Activated gamma-delta T cell treated with anti-CD3 and anti-CD28 coated beads, Interleukin-2, amount 50 U/mL, for 16 hours (primary cell): Measurements from ENCODE around the gene ARHGAP8.
"Not testable (repeated sequence)": the region's sequence is repeated elsewhere in the genome, so short reads cannot be mapped to it uniquely, and the experiment has no call there.

ENCODE experiments used
- DNase-seq: peaks from one replicate; pipeline ENCODE4 v3.0.0-alpha.2; 2020; ENCODE audit warnings: low read depth

The ARHGAP8 gene

GRCh38 chr22:44831885-44832284, 79.5 kb downstream of the ARHGAP8 start:
- no peak for DNase-seq

DNA sequence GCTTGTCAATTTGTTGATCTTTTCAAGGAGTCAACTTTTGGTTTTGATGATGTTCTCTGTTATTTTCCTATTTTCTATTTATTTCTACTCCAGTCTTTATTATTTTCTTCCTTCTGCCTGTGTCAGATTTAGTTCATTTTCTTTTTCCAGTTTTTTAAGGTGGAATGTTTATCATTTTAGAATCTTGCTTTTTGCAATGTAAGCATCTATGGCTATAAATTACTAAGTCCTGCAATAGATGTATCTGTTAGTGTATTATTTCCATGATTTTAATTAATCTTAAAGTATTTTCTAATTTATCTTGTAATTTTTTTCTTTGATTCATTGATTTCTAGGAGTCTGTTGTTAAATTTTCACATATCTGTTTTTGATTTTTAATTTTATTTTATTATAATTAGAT, 81.7 kb downstream of the ARHGAP8 start:
- no peak for DNase-seq

DNA sequence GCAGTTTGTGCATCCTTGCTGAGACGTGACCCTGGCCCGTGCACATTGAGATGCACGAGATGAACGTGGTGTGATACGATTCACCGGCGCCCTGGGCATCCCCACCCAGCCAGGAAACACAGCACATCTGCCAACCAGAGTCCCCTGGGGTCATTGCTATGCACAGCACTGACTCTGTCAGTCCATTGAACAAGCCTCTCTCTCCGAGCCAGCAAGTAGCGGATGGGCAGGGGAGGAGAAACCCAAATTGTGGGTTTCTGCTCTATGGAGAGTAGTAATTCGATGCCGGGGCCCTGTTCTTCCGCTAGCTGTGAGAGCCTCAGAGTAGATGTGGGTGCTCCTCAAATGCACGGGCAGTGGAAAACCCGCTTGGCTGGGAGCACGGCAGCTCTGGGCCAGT, 85.1 kb downstream of the ARHGAP8 start:
- no peak for DNase-seq

DNA sequence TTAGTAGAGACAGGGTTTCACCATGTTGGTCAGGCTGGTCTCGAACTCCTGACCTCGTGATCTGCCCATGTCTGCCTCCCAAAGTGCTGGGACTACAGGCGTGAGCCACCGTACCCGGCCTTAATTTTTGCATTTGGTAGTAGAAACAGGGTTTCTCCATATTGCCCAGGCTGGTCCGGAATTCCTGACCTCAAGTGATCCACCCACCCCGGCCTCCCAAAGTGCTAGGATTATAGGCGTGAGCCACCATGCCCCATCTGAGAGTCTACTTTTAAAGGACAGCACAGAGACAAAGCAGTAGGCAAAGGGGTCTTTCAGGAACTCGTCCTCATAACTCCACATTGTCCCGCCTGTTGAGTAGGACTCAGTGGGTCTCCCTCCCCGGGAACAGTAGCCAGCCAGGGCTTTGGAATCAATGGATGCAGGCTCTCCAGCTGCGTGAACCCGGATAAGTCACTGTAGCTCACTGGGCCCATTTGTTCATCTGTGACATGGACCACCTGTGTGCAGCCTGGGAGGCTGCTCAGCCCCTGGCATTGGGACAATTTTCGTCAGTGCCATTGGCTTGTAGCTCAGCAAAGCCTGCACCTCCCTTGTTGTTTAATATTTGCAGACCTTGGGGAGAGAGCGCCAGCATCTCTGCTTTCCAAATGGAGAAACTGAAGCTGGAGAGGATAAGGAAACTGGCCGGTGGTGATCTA, 86.1 kb downstream of the ARHGAP8 start:
- no peak for DNase-seq

DNA sequence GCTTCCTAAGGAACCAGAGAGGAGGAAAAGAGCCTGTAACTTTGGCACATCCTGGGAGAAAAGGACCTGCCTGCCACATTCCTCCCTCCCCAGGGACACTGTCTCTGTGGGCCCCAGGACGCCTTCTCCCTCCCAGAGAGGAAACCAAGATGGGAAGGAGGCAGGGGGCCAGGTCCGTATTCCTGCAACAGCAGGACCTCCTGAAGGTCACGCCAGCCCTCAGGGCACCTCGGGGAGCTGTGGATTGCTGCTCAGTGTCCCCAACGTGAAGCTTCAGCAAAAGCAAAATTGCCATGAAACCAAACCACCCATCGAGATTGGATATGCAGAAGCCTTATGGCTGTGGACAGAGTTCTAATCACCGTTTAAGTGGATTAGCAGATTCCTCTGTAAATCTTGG, 86.7 kb downstream of the ARHGAP8 start:
- no peak for DNase-seq

- no peak for DNase-seq
These were observed 87.3 kb downstream of the ARHGAP8 start for GRCh38 chr22:44839721-44840120.

DNA sequence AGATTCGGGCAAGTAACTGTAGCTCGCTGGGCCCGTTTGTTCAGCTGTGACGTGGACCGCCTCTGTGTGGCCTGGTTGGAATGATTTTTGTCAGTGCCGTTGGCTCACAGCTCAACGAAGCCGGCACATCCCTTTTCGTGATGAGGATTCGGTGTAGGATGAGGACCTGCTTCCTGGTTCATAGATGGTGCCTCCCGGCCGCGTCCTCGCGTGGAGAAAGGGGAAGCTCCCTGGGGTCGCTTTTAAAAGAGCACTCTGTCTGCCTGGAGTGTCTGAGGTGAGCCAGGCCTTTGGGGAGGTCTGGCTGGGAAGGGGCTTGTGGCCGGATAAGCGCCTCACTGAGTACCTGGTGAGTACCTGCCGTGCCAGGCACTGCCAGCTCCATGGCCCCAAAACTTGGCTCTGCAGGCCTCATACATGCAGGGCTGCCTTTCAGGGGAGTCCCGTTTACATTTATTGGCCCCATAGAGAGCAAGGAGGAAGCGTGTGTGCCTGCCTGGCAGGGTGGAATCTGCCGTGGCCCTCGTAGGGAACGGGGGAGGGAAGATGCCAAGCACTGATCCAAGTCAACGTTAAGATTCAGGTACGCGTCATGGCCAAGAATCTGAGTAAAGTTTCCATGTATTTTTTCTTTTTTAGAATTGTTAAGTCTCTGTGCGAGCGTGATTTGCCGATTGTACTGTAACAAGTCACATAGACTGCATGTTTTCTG, 88.4 kb downstream of the ARHGAP8 start:
- no peak for DNase-seq

GRCh38 chr22:44842417-44842816, 90.0 kb downstream of the ARHGAP8 start:
- no peak for DNase-seq

- DNase-seq, result no peak
These were observed 92.8 kb downstream of the ARHGAP8 start for GRCh38 chr22:44845191-44845590.

DNA sequence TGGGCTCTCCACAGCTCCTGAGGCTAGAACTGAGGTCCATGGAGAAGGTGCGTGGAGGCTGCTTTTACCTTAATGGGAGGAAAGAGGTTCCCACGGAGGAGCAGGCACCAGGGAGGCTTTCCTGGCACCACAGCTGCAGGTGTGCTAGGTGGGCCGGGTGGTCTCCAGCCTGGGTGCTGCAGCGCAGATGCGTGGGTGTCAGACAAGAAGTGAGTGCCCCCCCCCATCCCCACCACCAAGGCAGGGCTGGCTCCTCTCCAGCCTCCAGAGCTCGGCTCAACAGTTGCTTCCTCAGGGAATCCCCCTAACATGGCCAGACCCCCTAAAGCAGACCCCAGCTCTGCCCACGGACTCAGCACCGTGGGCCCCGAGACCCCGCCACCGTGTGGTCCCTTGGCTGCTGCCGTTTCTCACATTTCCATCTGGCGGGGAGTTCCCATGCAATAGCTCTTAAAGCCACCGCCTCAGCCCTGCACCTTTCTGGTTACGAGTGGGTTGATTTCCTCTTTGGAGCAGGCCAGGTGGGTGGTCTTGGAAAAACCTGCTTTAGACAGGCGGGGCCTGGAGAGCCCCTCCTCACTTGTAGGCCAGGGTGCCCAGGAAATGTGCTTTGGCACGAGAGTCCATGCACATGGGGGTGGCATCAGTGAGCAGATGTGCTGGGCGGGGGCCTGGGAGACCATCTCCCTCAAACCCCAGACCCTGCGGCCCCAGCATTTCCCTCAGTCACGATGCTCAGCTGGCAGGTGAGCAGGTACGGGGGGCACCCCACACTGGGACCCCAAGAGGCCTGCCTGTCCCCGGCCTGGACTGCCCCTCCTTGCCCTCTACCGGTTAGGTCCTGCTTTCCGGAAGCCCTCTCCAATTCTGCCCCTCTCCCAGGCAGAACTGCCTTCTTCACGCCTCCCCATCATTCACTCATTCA, 93.7 kb downstream of the ARHGAP8 start:
- DNase-seq, result no peak

GRCh38 chr22:44846726-44847275, 94.4 kb downstream of the ARHGAP8 start:
- no peak for DNase-seq

DNA sequence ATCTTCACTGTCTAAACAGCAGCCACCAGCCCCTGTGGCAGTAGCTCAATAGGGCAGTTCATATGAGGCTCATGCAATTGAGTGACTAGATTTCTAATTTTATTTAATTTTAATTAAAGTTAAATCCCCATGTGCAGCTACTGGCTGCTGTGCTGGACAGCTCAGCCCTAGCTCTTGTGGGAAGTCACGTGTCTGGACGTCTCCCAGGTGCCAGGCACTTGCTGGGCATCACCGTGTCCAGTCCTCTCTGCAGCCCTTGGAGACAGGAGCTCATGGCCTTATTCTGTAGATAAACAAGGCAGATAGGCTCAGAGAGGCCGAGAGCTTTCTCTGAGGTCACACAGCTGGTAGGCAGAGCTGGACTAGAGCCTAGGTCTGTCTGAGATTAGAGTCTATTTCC, 95.0 kb downstream of the ARHGAP8 start:
- DNase-seq, result no peak

DNA sequence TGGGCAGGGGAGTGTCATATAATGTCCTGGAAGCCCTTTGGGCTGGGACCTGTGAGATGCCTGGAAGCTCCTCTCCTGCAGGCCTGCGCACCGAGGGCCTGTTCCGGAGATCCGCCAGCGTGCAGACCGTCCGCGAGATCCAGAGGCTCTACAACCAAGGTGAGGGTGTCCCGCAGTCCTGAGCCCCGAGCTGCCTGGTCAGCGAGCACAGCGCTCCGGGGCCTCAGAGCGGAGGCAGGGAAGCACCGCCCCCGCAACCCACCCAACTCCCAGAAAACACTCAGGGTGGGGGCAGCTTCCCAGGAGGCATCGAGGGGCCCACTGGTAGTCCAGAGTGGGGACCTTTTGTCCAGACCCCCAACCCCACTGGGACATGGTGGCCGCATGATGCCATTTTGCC, 95.5 kb downstream of the ARHGAP8 start:
- DNase-seq, result no peak

GRCh38 chr22:44848296-44848741, 95.9 kb downstream of the ARHGAP8 start:
- DNase-seq, result no peak

DNA sequence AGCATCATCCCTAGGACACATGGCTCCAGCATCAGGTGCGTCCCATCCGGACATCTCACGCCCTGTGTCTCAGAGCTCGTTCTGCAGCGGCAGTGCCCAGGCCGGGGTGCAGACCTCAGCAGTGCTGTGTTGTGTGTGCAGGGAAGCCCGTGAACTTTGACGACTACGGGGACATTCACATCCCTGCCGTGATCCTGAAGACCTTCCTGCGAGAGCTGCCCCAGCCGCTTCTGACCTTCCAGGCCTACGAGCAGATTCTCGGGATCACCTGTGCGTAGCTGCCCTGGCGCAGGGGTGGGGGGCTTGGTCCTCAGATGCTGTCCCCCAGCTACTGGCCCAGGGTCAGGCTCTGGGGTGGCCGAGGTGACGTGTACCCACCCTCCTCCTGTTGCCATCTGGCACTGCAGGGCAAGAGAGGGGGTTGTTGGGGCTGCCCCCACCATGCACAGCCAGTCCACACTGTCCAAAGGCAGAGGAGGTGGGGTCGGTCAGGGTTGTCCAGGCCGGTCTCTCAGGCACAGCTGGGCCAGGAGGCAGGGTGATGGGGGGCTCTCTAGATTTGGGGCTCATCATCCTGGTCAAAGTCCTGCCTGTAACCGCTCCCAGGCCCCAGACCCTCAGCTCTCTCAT, 96.5 kb downstream of the ARHGAP8 start:
- no peak for DNase-seq

DNA sequence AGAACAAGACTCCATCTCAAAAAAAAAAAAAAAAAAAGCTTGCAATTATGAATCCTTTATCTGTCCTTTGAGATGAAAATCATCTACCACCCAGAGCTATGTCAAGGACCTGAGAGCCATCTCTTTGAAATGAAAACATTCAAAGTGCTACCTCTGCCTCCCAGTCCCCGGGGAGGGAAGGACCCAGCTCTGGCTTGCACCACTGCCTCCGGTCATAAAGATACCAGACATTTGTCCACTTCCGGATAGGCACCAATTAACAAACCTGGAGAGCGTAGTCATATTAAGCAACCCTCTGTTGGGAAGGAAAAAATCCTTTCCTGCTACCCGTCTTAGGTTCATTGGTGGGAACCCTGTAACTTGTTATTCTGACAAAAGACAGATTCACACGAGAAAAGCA, 98.6 kb downstream of the ARHGAP8 start:
- DNase-seq, result no peak

DNA sequence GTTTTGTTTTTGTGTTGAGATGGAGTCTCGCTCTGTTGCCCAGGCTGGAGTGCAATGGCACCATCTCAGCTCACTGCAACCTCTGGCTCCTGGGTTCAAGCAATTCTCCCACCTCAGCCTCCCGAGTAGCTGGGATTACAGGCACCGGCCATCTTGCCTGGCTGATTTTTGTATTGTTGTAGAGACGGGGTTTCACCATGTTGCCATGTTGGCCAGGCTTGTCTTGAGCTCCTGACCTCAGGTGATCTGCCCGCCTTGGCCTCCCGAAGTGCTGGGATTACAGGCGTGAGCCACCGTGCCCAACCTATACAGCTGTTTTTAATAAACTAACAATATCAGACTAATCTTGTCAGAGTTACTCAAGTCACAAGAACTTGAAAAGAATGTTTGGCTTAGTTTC, 102.3 kb downstream of the ARHGAP8 start:
- DNase-seq, result not testable (repeated sequence)

- no peak for DNase-seq
These were observed 103.5 kb downstream of the ARHGAP8 start for GRCh38 chr22:44855855-44856254.

- not testable (repeated sequence) for DNase-seq
These were observed 106.4 kb downstream of the ARHGAP8 start for GRCh38 chr22:44858819-44859218.

DNA sequence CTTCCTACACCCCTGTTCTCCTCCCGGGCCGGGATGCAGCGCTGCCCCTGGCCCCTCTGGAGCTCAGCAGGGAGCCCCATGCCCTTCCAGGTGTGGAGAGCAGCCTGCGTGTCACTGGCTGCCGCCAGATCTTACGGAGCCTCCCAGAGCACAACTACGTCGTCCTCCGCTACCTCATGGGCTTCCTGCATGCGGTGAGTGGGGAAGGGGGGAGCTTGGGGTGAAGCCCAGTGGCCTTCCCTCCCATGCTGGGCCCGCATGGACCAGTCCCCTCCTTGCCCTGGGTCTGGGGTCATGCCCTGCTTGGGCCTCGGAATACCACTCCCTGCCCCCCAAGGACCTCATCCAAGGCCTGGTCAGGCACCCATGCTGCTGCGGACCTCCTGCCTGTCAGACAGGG, 107.3 kb downstream of the ARHGAP8 start:
- DNase-seq, result no peak

DNA sequence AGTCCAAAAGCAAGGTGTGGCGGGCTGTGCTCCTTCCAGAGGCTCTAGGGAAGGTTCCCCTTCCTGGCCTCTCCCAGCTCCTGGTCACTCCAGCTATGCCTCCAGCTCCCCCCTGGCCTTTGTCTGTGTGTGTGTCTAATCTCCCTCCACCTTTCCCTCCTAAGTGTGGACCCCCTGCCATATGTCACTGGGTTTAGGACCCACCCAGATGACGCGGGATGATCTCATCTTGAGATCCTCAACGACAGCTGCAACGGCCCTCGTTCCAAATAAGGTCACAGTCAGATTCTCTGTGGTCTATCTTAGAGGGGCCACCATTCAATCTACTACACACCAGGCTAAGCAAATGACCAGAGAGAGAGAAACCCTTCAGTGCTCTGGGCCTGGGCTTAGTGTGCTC, 107.9 kb downstream of the ARHGAP8 start:
- DNase-seq, result no peak

DNA sequence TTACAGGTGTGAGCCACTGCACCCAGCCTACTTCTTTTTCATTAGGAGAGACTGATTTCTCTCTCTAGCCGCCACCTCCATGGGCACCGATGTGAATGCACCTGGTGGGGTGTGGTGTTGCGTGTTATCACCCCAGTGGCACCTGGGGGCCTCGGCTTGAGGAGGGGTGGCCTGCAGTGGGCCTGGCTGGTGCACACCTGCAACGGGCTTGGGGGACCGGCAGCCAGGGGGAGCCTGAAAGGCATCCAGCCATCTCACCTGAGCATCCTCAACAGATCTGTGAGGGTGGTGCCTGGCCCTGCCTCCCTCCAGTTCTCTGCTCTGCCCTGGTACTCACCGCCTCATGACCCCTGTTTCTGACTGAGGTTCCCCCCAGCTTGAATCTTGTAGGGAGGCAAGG, 108.9 kb downstream of the ARHGAP8 start:
- no peak for DNase-seq
